HG03097 (cell line): ENCODE measurements around the gene IER5L.

Source experiments
- ATAC-seq: cut with Tn5 transposase; IDR thresholded peaks from one replicate; pipeline ENCODE4 v1.9.1; 2021; ENCODE audit not compliant: unreplicated experiment, low FRiP score

IER5L gene

DNA sequence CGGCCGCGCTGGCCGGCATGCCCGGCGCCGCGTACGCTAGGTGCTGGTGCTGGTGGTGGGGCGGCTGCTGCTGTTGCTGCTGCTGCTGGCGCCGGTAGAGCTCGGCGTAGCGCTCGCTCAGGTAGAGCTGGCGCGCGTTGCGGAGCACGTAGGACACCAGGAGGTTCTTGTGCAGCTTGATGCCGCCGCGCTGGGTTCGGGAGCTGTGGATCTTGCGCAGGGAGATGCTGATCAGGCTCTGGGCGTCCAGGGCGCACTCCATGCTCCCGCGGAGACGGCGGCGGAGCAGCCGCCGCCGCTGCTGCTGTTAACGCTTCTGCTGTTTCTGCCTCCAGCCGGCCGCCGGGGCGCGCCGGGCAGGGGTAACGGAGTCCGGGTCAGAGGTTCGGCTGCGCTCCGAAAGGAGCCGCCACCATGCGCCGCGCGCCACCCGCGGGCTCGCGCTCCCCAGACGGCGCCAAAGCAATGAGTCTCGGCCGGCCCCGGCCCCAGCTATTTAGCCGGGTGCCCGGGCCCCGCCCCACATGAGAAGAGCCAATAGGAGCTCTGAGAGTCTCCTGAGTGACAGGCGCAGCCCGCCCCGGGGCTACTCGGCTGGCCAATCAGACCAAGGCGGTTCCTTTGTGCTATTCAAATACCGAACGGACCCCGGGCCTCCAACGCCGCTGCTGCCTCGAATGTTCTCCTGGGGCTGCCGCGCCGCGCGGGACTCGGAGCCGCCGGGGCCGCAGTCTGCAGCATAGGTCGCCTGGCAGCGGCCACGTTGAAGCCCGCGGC is at the start of gene IER5L:
Gene IER5L (minus strand): TSS at position 471 of the 777 bp plus-strand sequence. CDS start 209 bp downstream, at position 262.
- ATAC-seq: peak; percentile 62

- no peak for ATAC-seq
Measured at GRCh38 chr9:129227843-129228189, 49.8 kb upstream of the IER5L start.

DNA sequence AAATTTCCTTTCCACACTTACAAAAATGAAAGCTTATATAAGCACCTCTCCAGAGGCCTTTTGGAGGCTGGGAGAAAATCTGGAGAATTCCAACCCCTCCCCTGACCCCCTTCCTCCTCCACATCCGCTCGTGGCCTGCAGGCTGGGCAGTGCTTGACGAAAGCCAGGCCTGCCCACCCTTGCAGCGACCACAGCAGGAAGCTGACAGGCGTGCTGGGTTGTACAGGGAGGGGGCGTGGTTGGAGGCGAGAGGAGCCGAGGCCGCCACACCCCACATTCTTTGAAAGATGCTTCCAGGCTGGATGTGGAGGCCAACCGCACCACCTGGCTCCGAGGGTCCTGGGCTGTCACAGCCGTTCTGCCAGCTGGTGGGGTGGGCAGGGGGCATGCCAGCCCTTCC is 47.8 kb upstream of the IER5L start:
- ATAC-seq: no peak

- ATAC-seq: no peak
Measured at GRCh38 chr9:129225490-129225778, 47.4 kb upstream of the IER5L start.

DNA sequence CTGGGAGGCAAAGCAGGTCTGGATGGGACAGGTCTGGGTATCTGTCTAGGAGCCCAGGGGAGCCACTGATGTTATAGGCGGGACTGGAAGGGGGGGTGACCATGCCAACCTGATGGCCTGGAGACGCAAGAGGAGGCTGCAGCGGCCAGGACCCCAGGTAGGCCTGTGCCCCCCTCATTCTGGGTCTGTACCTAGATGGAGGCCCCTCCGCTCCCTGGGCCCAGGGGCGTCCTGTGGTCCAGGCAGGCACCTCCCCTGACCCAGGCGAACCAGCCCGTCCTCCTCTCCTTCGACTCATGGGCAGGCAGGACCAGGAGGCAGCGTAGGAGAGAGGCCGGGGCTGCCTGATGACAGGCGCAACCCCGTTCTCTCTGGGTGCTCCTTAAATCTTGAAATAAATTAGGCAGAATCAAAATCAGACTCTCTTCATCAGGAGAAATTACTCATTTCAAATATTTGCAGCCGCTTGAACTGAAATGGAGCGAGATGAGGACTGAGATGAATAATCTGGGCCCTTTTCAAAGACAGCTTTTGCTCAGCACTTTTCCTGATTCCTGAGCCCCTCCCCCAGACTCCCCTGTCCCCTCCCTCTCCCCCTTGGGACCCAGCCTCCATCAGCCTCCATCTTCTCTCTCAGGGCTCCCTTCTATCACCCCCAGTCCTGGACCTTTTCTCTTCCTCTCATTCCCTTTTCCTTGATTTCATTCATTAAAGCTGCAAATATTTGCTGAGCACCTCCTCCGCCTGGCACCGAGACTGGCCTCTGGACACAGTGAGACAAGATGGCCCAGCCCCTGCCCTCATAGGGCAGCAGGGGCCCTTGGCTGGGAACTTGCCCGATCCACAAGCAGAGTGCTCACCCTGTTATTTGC is 46.8 kb upstream of the IER5L start:
- ATAC-seq: no peak

GRCh38 chr9:129223551-129224208 is 45.6 kb upstream of the IER5L start:
- ATAC-seq: no peak

DNA sequence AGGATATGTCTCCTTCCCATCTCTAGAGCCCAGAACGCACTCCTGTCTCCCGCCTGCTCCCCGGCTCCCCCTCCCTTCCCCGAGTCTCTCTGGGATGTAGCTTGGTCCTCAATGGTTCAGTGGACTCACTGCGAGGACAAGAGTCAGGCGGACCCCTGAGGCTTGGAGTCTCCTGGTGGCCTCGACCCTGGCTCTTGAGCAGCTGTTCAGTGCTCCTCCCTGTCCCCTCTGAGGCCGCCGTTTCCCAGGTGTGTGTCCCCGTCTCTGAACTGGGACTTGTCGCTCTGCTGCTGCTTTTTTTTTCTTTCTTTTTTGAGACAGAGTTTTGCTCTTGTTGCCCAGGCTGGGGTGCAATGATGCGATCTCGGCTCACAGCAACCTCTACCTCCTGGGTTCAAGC is 44.8 kb upstream of the IER5L start:
- ATAC-seq: no peak

GRCh38 chr9:129221979-129222635 is 44.0 kb upstream of the IER5L start:
- ATAC-seq: no peak

DNA sequence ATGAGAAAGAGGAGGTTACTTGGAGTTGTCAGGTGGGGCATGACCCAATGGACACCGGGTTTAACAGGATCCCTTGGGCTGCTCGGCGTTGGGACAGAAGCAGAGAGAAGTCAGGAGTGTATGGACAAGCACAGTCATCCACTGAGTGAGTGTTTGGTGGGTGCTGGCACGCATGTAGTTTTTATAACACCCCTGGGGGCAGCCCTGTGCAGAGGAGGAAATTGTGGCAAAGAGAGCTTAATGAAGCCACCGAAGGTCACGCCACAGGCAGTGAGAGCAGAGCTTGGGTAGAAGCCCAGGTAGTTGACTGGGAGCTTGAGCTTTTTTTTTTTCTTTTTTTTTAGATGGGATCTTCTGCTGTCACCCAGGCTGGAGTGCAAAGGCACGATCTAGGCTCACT is 43.2 kb upstream of the IER5L start:
- ATAC-seq: no peak

DNA sequence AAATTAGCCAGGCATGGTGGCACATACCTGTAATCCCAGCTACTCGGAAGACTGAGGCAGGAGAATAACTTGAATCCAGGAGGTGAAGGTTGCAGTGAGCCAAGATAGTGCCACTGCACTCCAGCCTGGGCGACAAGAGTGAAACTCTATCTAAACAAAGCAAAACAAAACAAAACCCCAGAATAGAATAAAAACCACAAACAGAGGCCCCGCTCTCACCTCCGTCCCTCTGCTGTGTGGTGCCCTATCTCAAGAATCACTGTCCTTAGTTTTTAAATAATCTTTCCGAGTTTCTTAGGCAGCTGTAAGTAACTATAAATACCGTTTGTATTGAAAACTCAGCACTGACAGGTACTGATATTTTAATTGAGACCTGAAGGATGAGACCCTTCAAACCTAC is 42.7 kb upstream of the IER5L start:
- no peak for ATAC-seq

DNA sequence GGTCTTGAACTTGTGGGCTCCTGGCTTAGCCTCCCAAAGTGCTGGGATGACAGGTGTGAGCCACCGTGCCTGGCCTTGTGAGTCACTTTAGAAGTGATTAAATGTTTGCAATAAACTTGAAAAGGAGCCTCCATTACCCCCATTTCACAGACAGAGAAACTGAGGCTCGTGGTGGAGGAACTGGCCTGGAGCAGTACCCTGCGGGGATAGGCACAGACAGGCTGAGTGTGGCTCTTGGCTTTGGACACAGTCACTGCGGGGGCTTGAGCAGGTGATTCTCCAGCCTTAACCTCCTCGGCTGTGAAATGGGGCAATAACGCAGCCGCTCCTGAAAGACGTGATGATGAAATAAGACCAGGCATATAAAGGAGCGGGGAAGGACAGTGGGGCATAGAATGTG is 40.9 kb upstream of the IER5L start:
- no peak for ATAC-seq

DNA sequence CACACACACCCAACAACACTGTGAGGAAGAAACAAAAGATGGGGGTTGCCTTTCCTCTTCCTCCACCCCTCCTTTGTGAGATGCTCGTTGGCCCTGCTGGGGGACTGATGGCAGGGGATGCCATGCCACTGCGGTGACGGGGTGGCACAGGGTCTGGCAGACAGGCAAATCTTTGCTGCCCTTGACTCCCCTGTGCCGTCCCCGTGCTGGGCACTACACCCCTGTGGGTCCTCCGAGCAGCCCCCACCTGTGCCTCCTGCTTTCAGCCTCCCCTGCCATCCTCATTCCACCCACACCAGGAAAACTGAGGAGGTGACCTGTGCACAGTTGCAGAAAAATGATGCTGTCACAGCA is 40.2 kb upstream of the IER5L start:
- no peak for ATAC-seq

GRCh38 chr9:129213551-129213950 is 35.5 kb upstream of the IER5L start:
- no peak for ATAC-seq

DNA sequence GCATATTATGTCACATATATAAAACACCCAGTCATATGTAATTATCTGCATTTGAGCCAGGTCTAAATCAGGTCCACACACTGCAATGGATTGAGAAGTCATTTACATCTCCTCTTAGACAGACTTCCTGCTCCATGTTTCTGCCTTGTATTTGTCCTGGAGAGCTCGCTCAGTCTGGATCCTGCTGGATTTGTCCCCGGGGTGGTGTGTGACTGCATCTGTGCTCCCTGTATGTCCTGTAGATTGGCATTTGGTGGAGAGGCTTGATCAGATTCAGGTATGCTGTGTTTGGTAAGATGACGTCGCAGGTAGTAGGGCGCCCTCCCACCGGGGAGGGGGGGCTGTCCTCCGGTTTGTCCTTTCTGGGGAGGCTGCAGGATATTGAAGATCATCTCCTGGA is 33.6 kb upstream of the IER5L start:
- no peak for ATAC-seq

GRCh38 chr9:129210125-129210524 is 32.1 kb upstream of the IER5L start:
- no peak for ATAC-seq

GRCh38 chr9:129209580-129209979 is 31.5 kb upstream of the IER5L start:
- ATAC-seq: no peak

DNA sequence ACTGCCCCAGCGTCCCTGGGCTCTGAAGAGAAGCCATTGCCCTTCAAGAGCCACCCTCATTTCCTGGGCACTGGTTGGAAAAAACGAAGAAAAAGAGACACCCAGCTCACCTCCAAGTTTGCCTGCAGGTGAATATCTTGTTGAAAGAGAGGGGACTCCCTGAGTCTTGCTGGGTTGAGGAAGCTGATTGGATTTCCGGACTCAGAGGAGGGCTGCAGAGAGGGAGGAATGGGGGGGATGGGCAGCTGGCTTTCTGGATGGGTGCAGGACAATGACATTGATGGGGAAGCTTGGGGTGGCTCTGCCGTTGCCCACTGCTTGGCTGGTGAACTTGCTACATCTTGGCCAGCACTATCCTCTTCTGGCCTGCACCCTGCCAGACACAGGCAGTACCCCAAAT is 31.0 kb upstream of the IER5L start:
- no peak for ATAC-seq

GRCh38 chr9:129208207-129209032 is 30.4 kb upstream of the IER5L start:
- no peak for ATAC-seq

DNA sequence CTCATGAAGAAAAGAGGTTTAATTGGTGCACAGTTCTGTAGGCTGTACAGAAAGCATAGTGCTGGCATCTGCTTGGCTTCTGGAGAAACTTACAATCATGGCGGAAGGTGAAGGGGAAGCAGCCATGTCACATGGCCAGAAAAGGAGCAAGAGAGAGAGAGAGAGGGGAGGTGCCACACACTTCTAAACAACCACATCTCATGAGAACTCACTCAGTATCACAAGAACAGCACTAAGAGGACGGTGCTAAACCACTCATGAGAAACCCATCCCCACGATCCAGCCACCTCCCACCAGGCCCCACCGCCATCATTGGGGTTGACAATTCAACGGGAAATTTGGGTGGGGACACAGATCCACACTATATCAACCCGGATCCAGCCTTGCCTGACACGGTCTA is 28.8 kb upstream of the IER5L start:
- ATAC-seq: no peak

DNA sequence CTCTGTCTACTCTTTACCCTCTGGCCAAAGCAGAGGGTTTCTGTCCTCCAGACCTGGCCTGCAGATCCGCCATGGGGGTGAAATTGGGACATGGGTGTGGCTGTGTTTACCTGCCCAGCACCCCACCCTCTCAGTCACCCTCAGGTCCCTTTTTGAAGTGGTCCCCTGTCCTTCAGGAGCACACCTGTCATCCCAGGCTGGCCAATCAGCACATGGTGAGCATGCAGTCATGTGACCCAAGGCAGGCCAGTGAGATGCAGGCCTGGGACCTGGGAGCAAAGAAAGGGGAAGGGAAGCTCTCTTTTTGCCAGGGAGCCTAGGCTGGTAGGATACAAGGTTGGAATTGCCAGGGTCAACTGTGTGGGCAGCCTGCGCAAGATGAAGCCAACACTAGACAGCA is 28.3 kb upstream of the IER5L start:
- ATAC-seq: no peak
